Stimulated activated naive CD4-positive, alpha-beta T cell treated with Interleukin-2 at 50 U/mL for 16 hours (primary cell): Measurements from ENCODE around the gene WSCD1.

Experiments used
- DNase-seq: peaks from one replicate; lab custom pipeline; 2025; lab: John Stamatoyannopoulos, UW

Gene WSCD1

GRCh38 chr17:6160911-6161855 lies 91.0 kb downstream of the WSCD1 start:
- DNase-seq, result no peak

GRCh38 chr17:6162216-6162615 lies 92.0 kb downstream of the WSCD1 start:
- no peak for DNase-seq

- DNase-seq, result no peak
Measured at GRCh38 chr17:6162892-6163291, 92.7 kb downstream of the WSCD1 start.

GRCh38 chr17:6163612-6164333 lies 93.6 kb downstream of the WSCD1 start:
- no peak for DNase-seq

- no peak for DNase-seq
Measured at GRCh38 chr17:6164996-6165395, 94.8 kb downstream of the WSCD1 start.

- no peak for DNase-seq
Measured at GRCh38 chr17:6165806-6166205, 95.6 kb downstream of the WSCD1 start.

GRCh38 chr17:6166492-6167179 lies 96.5 kb downstream of the WSCD1 start:
- DNase-seq, result no peak

GRCh38 chr17:6168296-6168695 lies 98.1 kb downstream of the WSCD1 start:
- no peak for DNase-seq

- no peak for DNase-seq
Measured at GRCh38 chr17:6170349-6170748, 100.2 kb downstream of the WSCD1 start.

- no peak for DNase-seq
Measured at GRCh38 chr17:6172642-6173330, 102.6 kb downstream of the WSCD1 start.

GRCh38 chr17:6173653-6174052 lies 103.5 kb downstream of the WSCD1 start:
- DNase-seq, result no peak
